Right lobe of liver (tissue), 4 donors: Measurements from ENCODE around the gene SLC16A4.

Source experiments
- CTCF ChIP-seq, 4 donors: fragments of 200-600 bp in 3 of 4; fragments of 450-650 bp in 1 of 4; IDR thresholded peaks; one replicate each; pipeline versions ENCODE4 v1.5.1 to v1.8.0; 2016 to 2022; ENCODE audit warnings: antibody characterized with exemption in 4 of 4, mild to moderate bottlenecking in 2 of 4
- POLR2A ChIP-seq: fragments of 450-650 bp; IDR thresholded peaks from one replicate; pipeline ENCODE4 v1.6.1; 2017; ENCODE audit warnings: antibody characterized with exemption, mild to moderate bottlenecking
- donor health status: DM: no; HTN: no; CAD: no.
- donor health status: DM: no; HTN: no; CAD: no.
- donor health status: DM: no; HTN: yes; CAD: no.

GRCh38 chr1:110420023-110420662 is 29.3 kb upstream of the SLC16A4 start:
- no peak for TF ChIP-seq CTCF (IDR thresholded peaks at IDR 0.05)
- TF ChIP-seq POLR2A = no peak
